PC-9 (cell line): ENCODE measurements around the gene ABCA6. TPM values are rescaled to one million over a fixed set of nuclear protein-coding genes. Genes with fewer than 3 reads are reported as not detected.

Experiments
- BruUV-seq: library from RNA; stranded (reverse); fragments of 400-500 nt; replicated peaks from 2 replicates; lab custom pipeline; 2021; lab: Mats Ljungman, UMichigan
- CTCF ChIA-PET: fragments of 300-600 bp; sonication (Branson Sonifier 250); formaldehyde crosslinking; loops from one replicate; lab custom pipeline; 2022; ENCODE audit warnings: antibody characterized with exemption; lab: Charles Lee
- POLR2A ChIA-PET: fragments of 300-600 bp; sonication (Branson Sonifier 250); formaldehyde crosslinking; loops from one replicate; lab custom pipeline; 2022; ENCODE audit warnings: antibody characterized with exemption; ENCODE audit not compliant: unreplicated experiment; lab: Charles Lee
- DNase-seq, 2 experiments: peaks; one replicate each; pipeline versions ENCODE4 v3.0.0 to v3.0.0-alpha.2; 2015 to 2022; ENCODE audit warnings: mixed read lengths in 1 of 2
- H2AFZ ChIP-seq: fragments of 200-600 bp; sonication (generic); 2 replicates; pipeline ENCODE4 v1.8.1; 2017; ENCODE audit warnings: antibody characterized with exemption
- H3F3A ChIP-seq: fragments of 200-600 bp; sonication (generic); 2 replicates; pipeline ENCODE4 v1.8.1; 2017; ENCODE audit warnings: antibody characterized with exemption, mild to moderate bottlenecking, low read depth; ENCODE audit not compliant: insufficient read depth
- H3K27ac ChIP-seq: fragments of 200-600 bp; sonication (generic); 2 replicates; pipeline ENCODE4 v1.6.1; 2016; ENCODE audit warnings: mixed run types
- H3K27me3 ChIP-seq: fragments of 200-600 bp; sonication (generic); 2 replicates; pipeline ENCODE4 v1.6.1; 2016; ENCODE audit warnings: low read depth, mixed run types; ENCODE audit not compliant: insufficient read depth
- H3K36me3 ChIP-seq: fragments of 200-600 bp; sonication (generic); 2 replicates; pipeline ENCODE4 v1.6.1; 2016; ENCODE audit warnings: low read depth, mixed run types
- H3K4me1 ChIP-seq: fragments of 200-600 bp; sonication (generic); replicated peaks from 2 replicates; pipeline ENCODE4 v1.6.1; 2016; ENCODE audit warnings: mixed run types; ENCODE audit not compliant: insufficient read depth
- H3K4me2 ChIP-seq: fragments of 200-600 bp; sonication (generic); 2 replicates; pipeline ENCODE4 v1.6.1; 2017; ENCODE audit warnings: mixed run types
- H3K4me3 ChIP-seq: fragments of 200-600 bp; sonication (generic); 2 replicates; pipeline ENCODE4 v1.6.1; 2016; ENCODE audit warnings: mixed run types
- H3K79me2 ChIP-seq: fragments of 200-600 bp; sonication (generic); 2 replicates; pipeline ENCODE4 v1.6.1; 2017; ENCODE audit warnings: low read depth, mixed run types
- H3K9me2 ChIP-seq: fragments of 200-600 bp; sonication (generic); 2 replicates; pipeline ENCODE4 v1.8.1; 2017; ENCODE audit warnings: mild to moderate bottlenecking; ENCODE audit not compliant: insufficient read depth
- H3K9me3 ChIP-seq: fragments of 200-600 bp; sonication (generic); 2 replicates; pipeline ENCODE4 v1.8.1; 2016; ENCODE audit warnings: low read depth; ENCODE audit not compliant: insufficient read depth
- H4K20me1 ChIP-seq: fragments of 200-600 bp; sonication (generic); 2 replicates; pipeline ENCODE4 v1.8.1; 2017; ENCODE audit not compliant: insufficient read depth
- CTCF ChIP-seq: fragments of 200-600 bp; sonication (generic); conservative IDR thresholded peaks from 2 replicates; pipeline ENCODE4 v1.6.1; 2017; ENCODE audit warnings: mixed run types, antibody characterized with exemption, mild to moderate bottlenecking, moderate library complexity
- EZH2 ChIP-seq: fragments of 200-600 bp; sonication (generic); IDR thresholded peaks from 2 replicates; pipeline ENCODE4 v1.8.0; 2017; ENCODE audit warnings: antibody characterized with exemption, low read depth
- intact Hi-C: fragments of 100-400 bp; cut with micrococcal nuclease; formaldehyde crosslinking; loops from one replicate; pipeline ENCODE4 v1.10.0; 2022; ENCODE audit not compliant: unreplicated experiment
- total RNA-seq: library from RNA; stranded (reverse); gene quantifications from 2 replicates; pipeline ENCODE4 v1.2.3, GENCODE V29; 2021

Gene ABCA6
- total RNA-seq, 1 experiment from 2014 or later: not detected

DNA sequence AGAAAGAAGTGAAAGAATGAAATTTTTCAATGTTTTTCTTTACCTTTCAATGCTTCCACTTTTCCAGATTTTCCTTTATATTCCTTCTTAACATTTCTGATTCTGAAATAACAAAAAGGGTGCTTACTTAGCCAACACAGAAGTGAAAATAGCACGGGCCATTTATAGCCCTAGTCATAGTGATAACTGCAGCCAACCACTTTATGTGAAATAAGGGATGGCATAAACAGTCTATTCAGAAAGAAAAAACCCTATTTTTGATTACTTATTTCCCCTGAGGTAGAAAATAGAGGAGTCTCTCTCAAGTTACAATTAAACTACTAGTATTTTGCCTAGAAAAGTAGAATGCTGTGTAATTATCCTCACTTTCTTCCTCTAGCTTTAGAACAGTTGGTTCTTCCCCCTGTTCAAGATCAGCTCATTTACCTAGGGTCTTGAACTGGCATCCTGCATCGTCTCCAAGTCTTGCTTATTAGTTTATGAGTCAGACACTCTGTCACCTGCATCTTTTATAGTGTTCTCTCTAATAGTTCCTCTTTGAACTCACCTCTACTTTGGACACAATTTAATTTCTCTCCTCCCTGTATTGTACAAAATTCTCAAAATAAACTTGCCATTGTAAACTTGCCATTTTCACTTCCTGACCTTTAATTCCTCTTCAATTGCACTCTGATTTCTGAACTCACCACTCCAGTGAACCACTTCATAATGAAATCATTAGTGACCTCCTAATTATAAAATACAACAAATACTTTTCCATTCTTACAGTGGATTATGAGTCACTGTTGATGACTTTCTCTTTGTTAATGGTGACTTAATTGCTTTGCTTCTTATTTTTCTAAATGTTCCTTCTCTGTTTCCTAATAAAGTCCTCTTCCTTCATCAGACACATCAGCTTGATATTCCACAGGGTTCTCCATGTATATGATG, 23.6 kb downstream of the ABCA6 start:
- POLR2A ChIA-PET: no interaction called here
- intact Hi-C loops: no loop called here

GRCh38 chr17:69111794-69112193, 29.9 kb downstream of the ABCA6 start:
- H3K4me3 ChIP-seq: no peak overlapping the region
- TF ChIP-seq EZH2 (no peak), CTCF (no peak)
- H3K9me3 ChIP-seq: no peaks in the 10 kb centered on the region
- H3K27me3 ChIP-seq: no peaks in the 10 kb centered on the region
- no peak for DNase-seq
- no peaks in the 10 kb centered on the region for H3K36me3 ChIP-seq
- CTCF ChIA-PET: no interaction called here
- BruUV-seq: no TSS peak
- H3K27ac ChIP-seq: no peak overlapping the region
- no peaks in the 10 kb centered on the region for H3F3A ChIP-seq
- no peaks in the 10 kb centered on the region for H3K79me2 ChIP-seq
- no peak overlapping the region for H3K4me2 ChIP-seq
- 0 out of 2 replicates have a peak overlapping the region, but pooled peaks have one; percentile 17 for H2AFZ ChIP-seq
- intact Hi-C loops: no loop called here
- no peaks in the 10 kb centered on the region for H3K4me1 ChIP-seq
- POLR2A ChIA-PET: no interaction called here
- H4K20me1 ChIP-seq: no peaks in the 10 kb centered on the region
- no peaks in the 10 kb centered on the region for H3K9me2 ChIP-seq

More for the DNA sequence above, 23.6 kb downstream of the ABCA6 start:
- no peak for DNase-seq
- Histone ChIP-seq H3K79me2 (no peaks in the 10 kb centered on the region), H3K27me3 (no peaks in the 10 kb centered on the region), H3K27ac (no peak overlapping the region), H3K4me3 (no peak overlapping the region), H3F3A (no peaks in the 10 kb centered on the region), H3K36me3 (no peaks in the 10 kb centered on the region), H3K4me2 (no peak overlapping the region), H3K9me3 (no peaks in the 10 kb centered on the region), H3K4me1 (no peaks in the 10 kb centered on the region), H2AFZ (peak overlapping the region; percentile 41; the same call in 1 of the 2 replicates), H3K9me2 (no peaks in the 10 kb centered on the region), H4K20me1 (no peaks in the 10 kb centered on the region)
- BruUV-seq: no TSS peak
- CTCF ChIA-PET: no interaction called here
- TF ChIP-seq CTCF: no peak
- TF ChIP-seq EZH2: no peak

GRCh38 chr17:69105907-69106730, 35.6 kb downstream of the ABCA6 start:
- no TSS peak for BruUV-seq
- no peaks in the 10 kb centered on the region for H4K20me1 ChIP-seq
- H3K27me3 ChIP-seq: no peaks in the 10 kb centered on the region
- no peaks in the 10 kb centered on the region for H3F3A ChIP-seq
- POLR2A ChIA-PET: no interaction called here
- TF ChIP-seq CTCF (no peak), EZH2 (no peak)
- H3K4me3 ChIP-seq: no peak overlapping the region
- CTCF ChIA-PET: no interaction called here
- no peaks in the 10 kb centered on the region for H3K9me3 ChIP-seq
- no peak overlapping the region for H3K4me2 ChIP-seq
- intact Hi-C loops: no loop called here
- H3K9me2 ChIP-seq: no peaks in the 10 kb centered on the region
- DNase-seq: no peak
- no peaks in the 10 kb centered on the region for H3K36me3 ChIP-seq
- H2AFZ ChIP-seq: no peak overlapping the region
- no peaks in the 10 kb centered on the region for H3K4me1 ChIP-seq
- H3K79me2 ChIP-seq: no peaks in the 10 kb centered on the region
- no peak overlapping the region for H3K27ac ChIP-seq
